Keratinocyte (primary cell): ENCODE results near the gene KLHL36. TPM values are rescaled to one million over a fixed set of nuclear protein-coding genes. Genes with fewer than 3 reads are reported as not detected.

ENCODE experiments used
- DNase-seq: peaks from one replicate; pipeline ENCODE4 v3.0.0-alpha.2; 2011; ENCODE audit warnings: low read depth, missing footprints, low spot score
- FAIRE-seq: peaks from 2 replicates; lab custom pipeline; 2011; peaks lifted over from hg19 to GRCh38; lab: Jason Lieb, UNC
- H2AFZ ChIP-seq: 2 replicates; pipeline ENCODE4 v1.6.0; 2012; ENCODE audit warnings: low read length, control low read depth, inconsistent platforms; ENCODE audit not compliant: control insufficient read depth
- H3K27ac ChIP-seq: 2 replicates; pipeline ENCODE4 v1.5.1; 2011; ENCODE audit warnings: low read length; ENCODE audit not compliant: control insufficient read depth, insufficient read depth
- H3K27me3 ChIP-seq: 3 replicates; pipeline ENCODE4 v1.6.0; 2011; ENCODE audit warnings: low read length; ENCODE audit not compliant: control insufficient read depth, insufficient read depth; ENCODE audit errors: extremely low read depth
- H3K36me3 ChIP-seq, 2 experiments: 2 replicates in 1 of 2; 3 replicates in 1 of 2; pipeline ENCODE4 v1.5.1; 2011; ENCODE audit warnings: low read length in 2 of 2, mild to moderate bottlenecking in 1 of 2; ENCODE audit not compliant: control insufficient read depth in 2 of 2, insufficient read depth in 2 of 2; ENCODE audit errors: extremely low read depth in 1 of 2
- H3K4me1 ChIP-seq: 3 replicates; pipeline ENCODE4 v1.5.1; 2011; ENCODE audit warnings: low read length; ENCODE audit not compliant: control insufficient read depth, insufficient read depth; ENCODE audit errors: extremely low read depth
- H3K4me2 ChIP-seq: 3 replicates; pipeline ENCODE4 v1.6.0; 2011; ENCODE audit warnings: low read depth, low read length; ENCODE audit not compliant: control insufficient read depth, insufficient read depth; ENCODE audit errors: extremely low read depth
- H3K4me3 ChIP-seq, 3 experiments: fragments of 200-600 bp in 1 of 3; sonication (generic) in 1 of 3; 2 replicates in 2 of 3; 3 replicates in 1 of 3; pipeline ENCODE4 v1.5.1; 2011 to 2016; ENCODE audit warnings: low read length in 3 of 3, mild to moderate bottlenecking in 3 of 3, control low read depth in 2 of 3, inconsistent platforms in 1 of 3, low read depth in 1 of 3, mixed read lengths in 1 of 3, mixed run types in 1 of 3, moderate library complexity in 1 of 3; ENCODE audit not compliant: control insufficient read depth in 2 of 3, insufficient read depth in 2 of 3; ENCODE audit errors: extremely low read depth in 1 of 3
- H3K79me2 ChIP-seq: 2 replicates; pipeline ENCODE4 v1.6.0; 2012; ENCODE audit warnings: low read length; ENCODE audit not compliant: control insufficient read depth, insufficient read depth
- H3K9ac ChIP-seq: 3 replicates; pipeline ENCODE4 v1.6.0; 2011; ENCODE audit warnings: low read length; ENCODE audit not compliant: control insufficient read depth, insufficient read depth; ENCODE audit errors: extremely low read depth
- H3K9me1 ChIP-seq: 3 replicates; pipeline ENCODE4 v1.6.0; 2011; ENCODE audit warnings: low read length; ENCODE audit not compliant: control insufficient read depth, insufficient read depth; ENCODE audit errors: extremely low read depth
- H3K9me3 ChIP-seq: 2 replicates; pipeline ENCODE4 v1.5.1; 2012; ENCODE audit warnings: low read depth, low read length; ENCODE audit not compliant: control insufficient read depth
- H4K20me1 ChIP-seq: 3 replicates; pipeline ENCODE4 v1.6.0; 2011; ENCODE audit warnings: low read length; ENCODE audit not compliant: control insufficient read depth, insufficient read depth; ENCODE audit errors: extremely low read depth
- EZH2 ChIP-seq: IDR thresholded peaks from one replicate; pipeline ENCODE4 v1.6.1; 2012; ENCODE audit warnings: inconsistent platforms, mild to moderate bottlenecking, low read length, moderate library complexity
- dilution Hi-C: fragments of 300-500 bp; cut with MboI; formaldehyde crosslinking; loops from one replicate; pipeline ENCODE4 v1.7.0; 2020; ENCODE audit warnings: low sequenced_read_pairs; ENCODE audit not compliant: extremely low pct_ligation_motif_present
- polyA plus RNA-seq, 5 experiments: library from polyadenylated mRNA; depleted of rRNA in 3 of 5; stranded (reverse) in 3 of 5; stranded (forward) in 1 of 5; unstranded in 1 of 5; fragments of >200 nt; gene quantifications; 1 replicate in 1 of 5; 2 replicates in 3 of 5; 3 replicates in 1 of 5; pipeline versions ENCODE4 v1.2.1 to v1.2.3, GENCODE V29; 2011 to 2012; ENCODE audit warnings: missing spikeins in 2 of 5, low read depth in 1 of 5, low replicate concordance in 1 of 5
- TF ChIP-seq, protein P1 (sequence below), 3 experiments: IDR thresholded peaks in 1 of 3; conservative IDR thresholded peaks in 1 of 3; optimal IDR thresholded peaks in 1 of 3; 2 replicates in 2 of 3; 3 replicates in 1 of 3; pipeline versions ENCODE3 to v1.5.1; 2011; ENCODE audit warnings: low read length in 3 of 3, mild to moderate bottlenecking in 3 of 3, moderate library complexity in 2 of 3, control low read depth in 1 of 3, inconsistent platforms in 1 of 3; ENCODE audit not compliant: insufficient read depth in 2 of 3; ENCODE audit errors: extremely low read depth in 1 of 3

KLHL36 gene
- polyA plus RNA-seq, 1 donor (not counting 4 experiments of a cell fraction or from before 2014, with no cell fraction given) = 27.5 TPM

DNA sequence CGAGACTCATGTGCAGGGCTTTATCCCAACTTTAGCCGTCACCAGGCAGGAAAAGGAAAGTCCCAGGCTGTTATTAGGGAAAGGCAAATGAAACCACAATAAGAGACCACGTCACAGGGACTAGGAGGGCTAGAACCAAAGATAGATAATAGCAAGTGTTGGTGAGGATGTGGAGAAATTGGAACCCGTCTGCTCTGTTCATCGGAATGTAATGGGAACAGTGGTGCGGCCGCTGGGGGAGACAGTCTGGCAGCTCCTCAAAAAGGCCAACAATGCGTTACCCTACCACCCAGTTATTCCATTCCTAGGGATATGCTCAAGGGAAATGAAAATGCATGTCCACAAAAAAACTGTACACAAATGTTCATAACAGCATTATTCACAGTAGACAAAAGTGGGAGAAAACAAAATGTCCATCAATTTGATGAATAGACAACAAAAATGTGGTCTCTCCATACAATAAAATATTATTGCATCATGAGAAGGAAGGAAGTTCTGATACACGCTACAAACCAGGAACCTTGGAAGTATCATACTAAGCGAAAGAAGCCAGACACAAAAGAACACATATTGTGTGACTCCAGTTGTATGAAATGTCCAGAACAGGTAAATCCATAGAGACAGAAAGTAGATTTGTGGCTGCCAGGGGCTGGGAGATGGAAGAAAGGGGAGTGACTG lies 32.0 kb downstream of the KLHL36 start:
- no peak overlapping the region for H3K27ac ChIP-seq
- H3K79me2 ChIP-seq = no peaks in the 10 kb centered on the region
- dilution Hi-C loops = no loop called here
- no peak overlapping the region for H3K4me2 ChIP-seq
- H3K4me1 ChIP-seq = no peaks in the 10 kb centered on the region
- no peak overlapping the region for H3K9ac ChIP-seq
- no peaks in the 10 kb centered on the region for H3K36me3 ChIP-seq
- H2AFZ ChIP-seq = no peak overlapping the region
- no peaks in the 10 kb centered on the region for H4K20me1 ChIP-seq
- H3K27me3 ChIP-seq = peaks cover 8% of the 10 kb centered on the region
- no peaks in the 10 kb centered on the region for H3K9me1 ChIP-seq
- DNase-seq (no peak), FAIRE-seq (no peak)
- H3K9me3 ChIP-seq = no peaks in the 10 kb centered on the region
- TF ChIP-seq EZH2 = no peak
- TF ChIP-seq, protein P1, sequence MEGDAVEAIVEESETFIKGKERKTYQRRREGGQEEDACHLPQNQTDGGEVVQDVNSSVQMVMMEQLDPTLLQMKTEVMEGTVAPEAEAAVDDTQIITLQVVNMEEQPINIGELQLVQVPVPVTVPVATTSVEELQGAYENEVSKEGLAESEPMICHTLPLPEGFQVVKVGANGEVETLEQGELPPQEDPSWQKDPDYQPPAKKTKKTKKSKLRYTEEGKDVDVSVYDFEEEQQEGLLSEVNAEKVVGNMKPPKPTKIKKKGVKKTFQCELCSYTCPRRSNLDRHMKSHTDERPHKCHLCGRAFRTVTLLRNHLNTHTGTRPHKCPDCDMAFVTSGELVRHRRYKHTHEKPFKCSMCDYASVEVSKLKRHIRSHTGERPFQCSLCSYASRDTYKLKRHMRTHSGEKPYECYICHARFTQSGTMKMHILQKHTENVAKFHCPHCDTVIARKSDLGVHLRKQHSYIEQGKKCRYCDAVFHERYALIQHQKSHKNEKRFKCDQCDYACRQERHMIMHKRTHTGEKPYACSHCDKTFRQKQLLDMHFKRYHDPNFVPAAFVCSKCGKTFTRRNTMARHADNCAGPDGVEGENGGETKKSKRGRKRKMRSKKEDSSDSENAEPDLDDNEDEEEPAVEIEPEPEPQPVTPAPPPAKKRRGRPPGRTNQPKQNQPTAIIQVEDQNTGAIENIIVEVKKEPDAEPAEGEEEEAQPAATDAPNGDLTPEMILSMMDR (optimal IDR thresholded peaks at IDR 0.05 in 1 of 3, IDR thresholded peaks at IDR 0.05 in 1 of 3, conservative IDR thresholded peaks at IDR 0.05 in 1 of 3; ENCODE audit: extremely low read depth in 1 of 3, insufficient read depth in 2 of 3, low read length in 3 of 3) = no peak
- H3K4me3 ChIP-seq = no peak overlapping the region

GRCh38 chr16:84680843-84681629 lies 32.7 kb downstream of the KLHL36 start:
- Histone ChIP-seq H3K4me2 (no peak overlapping the region), H3K36me3 (no peaks in the 10 kb centered on the region), H3K79me2 (no peaks in the 10 kb centered on the region), H3K9me3 (no peaks in the 10 kb centered on the region), H3K27me3 (peaks cover 8% of the 10 kb centered on the region), H3K9ac (no peak overlapping the region), H3K4me3 (no peak overlapping the region), H4K20me1 (no peaks in the 10 kb centered on the region), H3K27ac (no peak overlapping the region), H3K9me1 (no peaks in the 10 kb centered on the region), H2AFZ (no peak overlapping the region), H3K4me1 (no peaks in the 10 kb centered on the region)
- TF ChIP-seq, protein P1 (optimal IDR thresholded peaks at IDR 0.05 in 1 of 3, IDR thresholded peaks at IDR 0.05 in 1 of 3, conservative IDR thresholded peaks at IDR 0.05 in 1 of 3; ENCODE audit: extremely low read depth in 1 of 3, insufficient read depth in 2 of 3, low read length in 3 of 3) = no peak
- TF ChIP-seq EZH2 = no peak
- dilution Hi-C loops = no loop called here
- FAIRE-seq (no peak), DNase-seq (no peak)
